ENCODE results near the gene ADGRB2.

The ADGRB2 gene

GRCh38 chr1:31769720-31770390 lies 5.7 kb upstream of the ADGRB2 start:
- peaks cover 100% of the 10 kb centered on the region for H3K27me3 ChIP-seq
- peaks cover 4 to 11% of the 10 kb centered on the region in 2 experiments for H3K4me1 ChIP-seq (ENCODE audit: control insufficient read depth in 1 of 2, insufficient read depth in 1 of 2, low read depth in 1 of 2, low read length in 1 of 2)
- H3K27ac ChIP-seq, result no peak overlapping the region
- no peaks in the 10 kb centered on the region for H3K36me3 ChIP-seq
- H3K4me3 ChIP-seq (ENCODE audit: low read depth in 1 of 2, low read length in 1 of 2), result no peak overlapping the region
- TF ChIP-seq CTCF (IDR thresholded peaks at IDR 0.05), result no peak
- H3K9me3 ChIP-seq, result no peaks in the 10 kb centered on the region

- no peak for TF ChIP-seq CTCF (IDR thresholded peaks at IDR 0.05)
- Histone ChIP-seq H3K9me3 (no peaks in the 10 kb centered on the region), H3K4me3 (ENCODE audit: low read depth in 1 of 2, low read length in 1 of 2) (no peak overlapping the region), H3K4me1 (ENCODE audit: control insufficient read depth in 1 of 2, insufficient read depth in 1 of 2, low read depth in 1 of 2, low read length in 1 of 2) (peaks cover 9 to 15% of the 10 kb centered on the region in 2 experiments), H3K27me3 (peaks cover 100% of the 10 kb centered on the region), H3K36me3 (no peaks in the 10 kb centered on the region), H3K27ac (no peak overlapping the region)
Measured at GRCh38 chr1:31768939-31769704, 5.0 kb upstream of the ADGRB2 start.

GRCh38 chr1:31768407-31768907 lies 4.3 kb upstream of the ADGRB2 start:
- Histone ChIP-seq H3K9me3 (no peaks in the 10 kb centered on the region), H3K27ac (no peak overlapping the region), H3K36me3 (no peaks in the 10 kb centered on the region), H3K27me3 (peaks cover 100% of the 10 kb centered on the region), H3K4me3 (ENCODE audit: low read depth in 1 of 2, low read length in 1 of 2) (no peak overlapping the region), H3K4me1 (ENCODE audit: control insufficient read depth in 1 of 2, insufficient read depth in 1 of 2, low read depth in 1 of 2, low read length in 1 of 2) (peaks cover 12 to 19% of the 10 kb centered on the region in 2 experiments)
- TF ChIP-seq CTCF (IDR thresholded peaks at IDR 0.05), result no peak

- Histone ChIP-seq H3K9me3 (no peaks in the 10 kb centered on the region), H3K27me3 (peaks cover 100% of the 10 kb centered on the region), H3K36me3 (no peaks in the 10 kb centered on the region), H3K4me1 (ENCODE audit: control insufficient read depth in 1 of 2, insufficient read depth in 1 of 2, low read depth in 1 of 2, low read length in 1 of 2) (peaks cover 18 to 22% of the 10 kb centered on the region in 2 experiments), H3K4me3 (ENCODE audit: low read depth in 1 of 2, low read length in 1 of 2) (no peak overlapping the region), H3K27ac (no peak overlapping the region)
- no peak for TF ChIP-seq CTCF (IDR thresholded peaks at IDR 0.05)
Measured at GRCh38 chr1:31767225-31767624, 3.1 kb upstream of the ADGRB2 start.

GRCh38 chr1:31765516-31765915 lies 1.4 kb upstream of the ADGRB2 start:
- H3K27ac ChIP-seq, result no peak overlapping the region
- no peak for TF ChIP-seq CTCF (IDR thresholded peaks at IDR 0.05)
- H3K9me3 ChIP-seq, result no peaks in the 10 kb centered on the region
- no peaks in the 10 kb centered on the region for H3K36me3 ChIP-seq
- H3K4me1 ChIP-seq (ENCODE audit: control insufficient read depth in 1 of 2, insufficient read depth in 1 of 2, low read depth in 1 of 2, low read length in 1 of 2), result peaks cover 17 to 25% of the 10 kb centered on the region in 2 experiments
- peaks cover 100% of the 10 kb centered on the region for H3K27me3 ChIP-seq
- H3K4me3 ChIP-seq (ENCODE audit: low read depth in 1 of 2, low read length in 1 of 2), result no peak overlapping the region

Data from neutrophil (primary cell).